ENCODE data around the gene ITIH6. TPM values are rescaled to one million over a fixed set of nuclear protein-coding genes. Genes with fewer than 3 reads are reported as not detected.

Gene ITIH6
- total and polyA plus RNA-seq, 2 donors (not counting 1 experiment from before 2014, with no cell fraction given) = not detected

DNA sequence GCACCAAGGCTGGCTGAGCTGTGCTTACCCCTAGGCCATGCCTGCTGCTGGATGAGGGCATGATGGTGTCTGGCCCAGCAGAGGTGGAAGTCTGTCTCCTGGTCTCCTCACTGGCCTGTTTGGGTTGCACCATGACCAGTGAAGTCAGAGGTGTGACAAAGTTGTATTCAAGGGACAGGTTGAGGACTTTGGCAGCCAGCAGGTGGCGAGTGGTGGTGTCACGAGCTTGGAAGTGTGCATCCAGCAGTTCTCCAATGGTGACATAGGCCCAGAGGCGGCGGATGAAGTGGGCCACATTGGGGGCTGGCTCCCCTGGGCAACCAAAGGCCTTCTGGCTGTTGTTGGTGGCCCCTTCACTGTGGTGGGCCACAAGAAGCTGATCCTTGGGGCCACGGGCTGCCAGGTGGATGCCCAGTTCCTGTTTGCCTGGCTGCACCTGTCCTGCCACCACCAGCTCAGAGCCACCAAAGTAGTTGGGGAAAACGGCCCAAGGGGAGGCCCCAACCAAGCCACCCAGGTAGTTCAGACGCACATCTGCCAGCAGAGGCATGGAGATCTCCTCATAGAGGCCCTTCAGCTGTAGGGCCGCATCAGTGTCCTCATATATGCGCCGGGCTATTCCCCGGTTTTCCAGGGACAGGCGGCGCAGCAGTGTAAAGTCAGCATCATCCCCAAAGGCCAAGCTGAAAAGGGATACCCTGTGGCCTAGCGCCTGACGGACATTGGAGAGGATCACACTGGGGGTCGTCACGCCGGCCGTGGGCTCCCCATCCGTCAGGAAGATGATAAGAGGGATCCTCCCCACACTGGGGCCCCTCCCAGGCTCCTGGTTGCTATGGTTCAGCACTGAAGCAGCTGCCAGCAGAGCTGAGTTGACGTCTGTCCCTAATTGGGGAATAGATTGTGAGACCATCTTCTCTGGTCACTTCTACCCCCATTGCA lies 39.7 kb downstream of the ITIH6 start:
- no peak overlapping the region for H3K4me3 ChIP-seq (ENCODE audit: control extremely low read depth in 1 of 5, extremely low read depth in 1 of 5, insufficient read depth in 1 of 5, low read depth in 2 of 5, low read length in 4 of 5)
- POLR2A ChIA-PET = no interaction called here
- Mint-ChIP-seq H3K27me3 (peaks cover 13% of the 10 kb centered on the region), H3K27ac (no peak overlapping the region), H3K4me1 (no peaks in the 10 kb centered on the region), H3K4me3 (no peak overlapping the region), H3K9me3 (ENCODE audit: insufficient read depth) (peaks cover 10% of the 10 kb centered on the region)
- H2AFZ ChIP-seq (ENCODE audit: insufficient read depth, low read depth, low read length, poor library complexity, severe bottlenecking) = no peak overlapping the region
- no peaks in the 10 kb centered on the region for H3K79me2 ChIP-seq (ENCODE audit: control insufficient read depth, insufficient read depth, low read length)
- ATAC-seq (ENCODE audit: low read depth) (no peak), DNase-seq (no peak)
- H4K20me1 ChIP-seq (ENCODE audit: control insufficient read depth, insufficient read depth, low read length, poor library complexity, severe bottlenecking) = no peaks in the 10 kb centered on the region
- no peaks in the 10 kb centered on the region for H3K4me1 ChIP-seq (ENCODE audit: control insufficient read depth in 2 of 2, insufficient read depth in 2 of 2, low read length in 2 of 2)
- WGBS (ENCODE audit: insufficient coverage) = 93% methylated on average over 12 of the region's 21 CpGs
- no peaks in the 10 kb centered on the region for H3K27me3 ChIP-seq (replicated peaks in 1 of 4; ENCODE audit: control extremely low read depth in 1 of 4, control insufficient read depth in 3 of 4, insufficient read depth in 4 of 4, low read length in 3 of 4)
- no peaks in the 10 kb centered on the region for H3K36me3 ChIP-seq (replicated peaks in 1 of 2; ENCODE audit: control extremely low read depth in 1 of 2, control insufficient read depth in 1 of 2, extremely low read depth in 1 of 2, insufficient read depth in 2 of 2, low read length in 1 of 2)
- no peak overlapping the region for H3K4me2 ChIP-seq (replicated peaks; ENCODE audit: low read depth, low read length, poor library complexity, severe bottlenecking)
- no peak overlapping the region for H3K27ac ChIP-seq (ENCODE audit: low read length in 2 of 2)
- CTCF ChIA-PET = no interaction called here
- no peaks in the 10 kb centered on the region for H3K9me3 ChIP-seq (ENCODE audit: control extremely low read depth in 1 of 3, control insufficient read depth in 2 of 3, insufficient read depth in 1 of 3, low read length in 2 of 3)
- intact Hi-C loops (cut with micrococcal nuclease) = no loop called here
- TF ChIP-seq CTCF (IDR thresholded peaks at IDR 0.05) = no peak
- no peak for TF ChIP-seq EZH2 (IDR thresholded peaks at IDR 0.05; ENCODE audit: borderline replicate concordance, insufficient read depth, low read depth, low read length, poor library complexity, severe bottlenecking)
- H3K9ac ChIP-seq (ENCODE audit: low read length) = no peak overlapping the region

DNA sequence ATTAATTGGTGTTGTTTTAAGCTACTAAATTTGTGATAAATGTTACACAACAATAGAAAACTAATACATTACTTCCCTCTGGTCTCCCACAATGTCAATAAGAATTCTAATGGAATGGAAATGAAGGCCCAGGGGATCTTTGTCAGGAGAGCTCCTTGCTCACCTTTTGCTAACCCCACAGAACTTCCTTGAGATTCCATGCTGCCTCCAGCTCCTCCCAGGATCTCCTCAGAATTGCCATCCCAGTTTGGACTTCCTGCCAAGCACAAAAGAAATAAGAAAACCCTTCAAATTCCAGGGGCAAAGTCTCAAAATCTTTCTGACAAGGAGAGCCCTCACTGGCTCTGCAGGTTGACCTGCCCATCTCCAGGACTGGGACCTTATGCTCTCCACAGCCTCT lies 43.2 kb downstream of the ITIH6 start:
- Histone ChIP-seq H3K9ac (ENCODE audit: low read length) (no peak overlapping the region), H3K36me3 (replicated peaks in 1 of 2; ENCODE audit: control extremely low read depth in 1 of 2, control insufficient read depth in 1 of 2, extremely low read depth in 1 of 2, insufficient read depth in 2 of 2, low read length in 1 of 2) (no peaks in the 10 kb centered on the region), H4K20me1 (ENCODE audit: control insufficient read depth, insufficient read depth, low read length, poor library complexity, severe bottlenecking) (no peaks in the 10 kb centered on the region), H3K27me3 (replicated peaks in 1 of 4; ENCODE audit: control extremely low read depth in 1 of 4, control insufficient read depth in 3 of 4, insufficient read depth in 4 of 4, low read length in 3 of 4) (no peaks in the 10 kb centered on the region), H3K9me3 (ENCODE audit: control extremely low read depth in 1 of 3, control insufficient read depth in 2 of 3, insufficient read depth in 1 of 3, low read length in 2 of 3) (no peaks in the 10 kb centered on the region), H3K4me3 (ENCODE audit: control extremely low read depth in 1 of 5, extremely low read depth in 1 of 5, insufficient read depth in 1 of 5, low read depth in 2 of 5, low read length in 4 of 5) (no peak overlapping the region), H3K4me1 (ENCODE audit: control insufficient read depth in 2 of 2, insufficient read depth in 2 of 2, low read length in 2 of 2) (no peaks in the 10 kb centered on the region), H2AFZ (ENCODE audit: insufficient read depth, low read depth, low read length, poor library complexity, severe bottlenecking) (no peak overlapping the region), H3K27ac (ENCODE audit: low read length in 2 of 2) (no peak overlapping the region), H3K4me2 (replicated peaks; ENCODE audit: low read depth, low read length, poor library complexity, severe bottlenecking) (no peak overlapping the region), H3K79me2 (ENCODE audit: control insufficient read depth, insufficient read depth, low read length) (no peaks in the 10 kb centered on the region)
- POLR2A ChIA-PET = no interaction called here
- intact Hi-C loops (cut with micrococcal nuclease) = no loop called here
- TF ChIP-seq EZH2 (IDR thresholded peaks at IDR 0.05; ENCODE audit: borderline replicate concordance, insufficient read depth, low read depth, low read length, poor library complexity, severe bottlenecking) = no peak
- no peak for TF ChIP-seq CTCF (IDR thresholded peaks at IDR 0.05)
- no peak overlapping the region for H3K4me3 Mint-ChIP-seq
- no peaks in the 10 kb centered on the region for H3K4me1 Mint-ChIP-seq
- CTCF ChIA-PET = no interaction called here
- ATAC-seq (ENCODE audit: low read depth) (no peak), DNase-seq (no peak)
- H3K27me3 Mint-ChIP-seq = peaks cover 17% of the 10 kb centered on the region
- no peak overlapping the region for H3K27ac Mint-ChIP-seq
- H3K9me3 Mint-ChIP-seq (ENCODE audit: insufficient read depth) = no peaks in the 10 kb centered on the region

Data from B cell (primary cell).